ENCODE results near the gene CUX1. TPM values are rescaled to one million over a fixed set of nuclear protein-coding genes. Genes with fewer than 3 reads are reported as not detected.
A peak's percentile ranks its signal among the peaks of the same experiment; 100 is the strongest.
"Not testable (repeated sequence)": the region's sequence is repeated elsewhere in the genome, so short reads cannot be mapped to it uniquely, and the experiment has no call there.

Gene CUX1
- total RNA-seq, 2 donors from 2014 or later: 12.0 to 13.8 TPM

DNA sequence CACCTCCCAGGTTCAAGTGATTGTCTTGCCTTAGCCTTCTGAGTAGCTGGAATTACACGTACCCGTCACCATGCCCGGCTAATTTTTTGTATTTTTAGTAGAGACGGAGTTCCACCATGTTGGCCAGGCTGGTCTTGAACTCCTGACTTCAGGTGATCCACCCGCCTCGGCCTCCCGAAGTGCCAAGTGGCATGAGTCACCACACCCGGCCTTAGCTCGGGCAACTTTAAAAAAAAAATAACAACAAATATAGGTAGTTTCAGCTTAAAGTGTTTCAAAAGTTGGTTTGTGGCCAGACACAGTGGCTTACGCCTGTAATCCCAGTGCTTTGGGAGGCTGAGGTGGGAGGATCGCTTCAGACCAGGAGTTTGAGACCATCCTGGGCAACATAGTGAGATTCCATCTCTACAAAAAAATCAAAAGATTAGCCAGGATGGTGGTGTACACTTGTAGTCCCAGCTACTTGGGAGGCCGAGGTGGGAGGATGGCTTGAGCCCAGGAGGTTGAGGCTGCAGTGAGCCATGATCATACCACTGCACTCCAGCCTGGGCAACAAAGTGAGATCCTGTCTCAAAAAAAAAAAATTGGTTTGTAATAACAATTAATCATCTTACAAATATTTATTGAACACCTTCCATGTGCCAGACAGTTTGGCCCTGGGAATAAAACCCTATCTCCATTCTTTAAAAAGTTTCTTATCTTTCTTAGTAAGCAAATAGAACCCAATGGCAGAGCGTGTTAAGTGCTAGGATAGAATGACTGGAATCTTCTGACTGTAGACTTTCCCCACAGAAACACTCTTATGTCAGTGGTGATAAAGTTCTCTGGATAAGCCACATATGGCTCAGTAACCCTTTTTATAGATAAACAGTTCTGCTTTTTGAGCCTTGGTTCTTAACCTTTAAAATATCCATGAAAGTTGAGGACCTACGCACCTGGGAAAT lies 104.4 kb downstream of the CUX1 start:
- not testable (repeated sequence) for H3K27me3 Mint-ChIP-seq; ATAC-seq (replicated peaks); H3K27ac Mint-ChIP-seq; H3K9me3 Mint-ChIP-seq; H3K4me1 Mint-ChIP-seq; H3K4me3 Mint-ChIP-seq
- peaks cover 11% of the 10 kb centered on the region for H3K36me3 Mint-ChIP-seq (ENCODE audit: low read depth)

DNA sequence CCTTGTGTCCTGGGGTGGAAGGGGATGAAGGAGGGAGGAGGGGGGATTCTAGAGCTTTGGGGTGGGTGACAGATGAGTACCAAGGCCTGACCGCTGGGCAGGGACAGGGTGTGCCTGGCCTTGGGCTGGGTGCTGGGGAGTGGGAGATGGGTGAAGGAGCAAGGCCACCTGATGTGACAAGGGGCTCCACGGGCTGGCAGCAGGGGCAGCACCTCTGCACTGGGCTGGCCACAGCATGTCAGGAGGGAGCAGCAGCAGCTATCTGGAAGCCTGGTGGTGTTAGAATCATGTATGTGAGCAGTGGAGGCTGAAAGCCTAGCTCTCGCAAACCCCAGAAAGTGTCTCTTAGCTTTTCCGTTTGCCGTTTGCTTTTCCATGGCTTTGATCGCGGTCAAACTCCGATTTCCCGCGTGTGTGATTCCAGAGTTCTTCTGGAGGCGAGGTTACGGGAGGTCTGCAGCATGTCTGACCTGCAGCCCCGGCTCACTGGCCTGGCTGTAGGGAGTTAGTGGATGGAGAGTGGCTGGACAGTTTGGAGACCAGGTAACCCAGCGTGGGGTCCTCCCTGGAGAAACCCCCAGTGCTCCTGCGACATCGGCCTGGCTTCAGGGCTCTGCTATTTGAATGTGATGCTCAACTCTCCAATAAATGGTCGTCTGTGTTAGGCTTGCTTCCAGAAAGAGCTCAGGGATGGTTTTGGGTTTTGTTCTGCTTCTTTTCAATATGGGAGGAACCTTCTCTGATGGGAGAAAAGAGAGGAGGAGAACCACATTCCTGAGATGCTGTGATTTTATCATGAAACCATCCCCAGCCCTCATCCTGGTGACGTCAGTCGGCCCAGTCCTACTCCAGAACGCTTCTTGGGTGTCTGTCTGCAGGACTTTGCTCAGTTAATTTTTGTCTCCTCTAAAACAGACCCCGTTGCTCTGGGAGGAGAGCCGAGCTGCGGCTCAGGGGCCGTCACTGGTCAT lies 105.5 kb downstream of the CUX1 start:
- no peak for ATAC-seq (replicated peaks)
- Mint-ChIP-seq H3K36me3 (ENCODE audit: low read depth) (no peaks in the 10 kb centered on the region), H3K27me3 (no peaks in the 10 kb centered on the region), H3K4me3 (no peak overlapping the region), H3K9me3 (no peaks in the 10 kb centered on the region), H3K4me1 (peaks cover 6% of the 10 kb centered on the region), H3K27ac (peak overlapping the region; percentile 71)

DNA sequence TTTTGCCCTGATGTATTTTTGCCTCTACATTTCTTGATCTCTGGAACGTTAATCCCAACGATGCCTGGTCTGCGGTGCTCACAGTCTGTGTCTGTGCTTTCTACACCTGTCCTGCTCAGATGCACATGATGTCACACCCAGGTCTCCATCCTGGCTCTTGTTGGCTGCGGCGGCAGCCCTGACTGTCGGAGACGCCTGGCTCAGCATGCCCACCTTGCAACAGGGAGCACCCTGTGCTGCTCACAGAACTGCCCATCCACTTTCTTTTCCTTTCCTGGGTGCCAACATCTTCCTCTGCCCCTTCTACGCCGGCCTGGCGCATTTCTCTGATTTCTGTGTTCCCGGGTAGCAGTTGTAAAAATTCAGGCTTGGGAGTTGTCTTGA lies 106.2 kb downstream of the CUX1 start:
- H3K36me3 Mint-ChIP-seq (ENCODE audit: low read depth): no peaks in the 10 kb centered on the region
- no peaks in the 10 kb centered on the region for H3K9me3 Mint-ChIP-seq
- no peak for ATAC-seq (replicated peaks)
- no peak overlapping the region for H3K4me3 Mint-ChIP-seq
- H3K27ac Mint-ChIP-seq: peak overlapping the region; percentile 71
- H3K4me1 Mint-ChIP-seq: peaks cover 6% of the 10 kb centered on the region
- H3K27me3 Mint-ChIP-seq: no peaks in the 10 kb centered on the region

DNA sequence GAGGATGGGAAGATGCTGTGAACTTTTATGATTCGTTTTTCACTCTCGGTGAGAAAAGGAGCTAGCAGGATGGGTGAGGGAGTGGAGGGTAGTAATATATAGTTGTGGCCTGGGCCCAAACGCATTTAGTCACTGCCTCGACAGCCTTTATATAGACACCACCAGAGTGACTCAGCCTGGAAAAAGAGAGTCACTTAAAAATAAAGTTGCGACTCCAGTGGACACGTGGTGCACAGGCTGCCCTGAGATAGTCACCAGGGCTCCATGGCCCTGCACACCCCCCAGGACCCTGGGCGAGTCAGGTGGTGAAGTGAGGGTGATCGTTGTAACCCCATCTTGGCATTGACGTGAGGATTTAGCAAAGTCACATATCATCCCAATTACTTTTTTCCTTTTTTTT lies 106.7 kb downstream of the CUX1 start:
- Mint-ChIP-seq H3K4me1 (peaks cover 6% of the 10 kb centered on the region), H3K27me3 (no peaks in the 10 kb centered on the region), H3K36me3 (ENCODE audit: low read depth) (no peaks in the 10 kb centered on the region), H3K4me3 (no peak overlapping the region), H3K27ac (peak overlapping the region; percentile 71), H3K9me3 (no peaks in the 10 kb centered on the region)
- peak; percentile 99 for ATAC-seq (replicated peaks)

DNA sequence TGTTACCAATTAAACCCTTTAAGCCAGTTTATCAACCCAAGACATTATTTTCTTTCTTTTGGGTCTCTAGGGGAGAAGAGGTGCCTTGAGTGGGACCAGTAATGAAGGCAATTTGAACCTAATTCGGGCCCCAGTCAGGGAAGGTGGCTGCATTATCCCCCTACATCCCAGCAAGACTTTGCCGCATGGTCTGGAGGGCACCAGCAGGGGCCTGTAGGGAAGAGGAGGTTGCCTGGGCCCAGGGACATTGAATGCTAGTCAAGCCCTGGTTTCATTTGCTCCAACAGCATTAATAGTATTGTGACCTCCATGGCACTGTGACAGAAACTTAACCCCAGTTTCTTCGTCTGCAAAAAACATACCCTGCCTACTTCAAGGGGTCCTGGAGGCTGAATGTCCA lies 108.8 kb downstream of the CUX1 start:
- H3K27me3 Mint-ChIP-seq: no peaks in the 10 kb centered on the region
- no peaks in the 10 kb centered on the region for H3K9me3 Mint-ChIP-seq
- no peaks in the 10 kb centered on the region for H3K36me3 Mint-ChIP-seq (ENCODE audit: low read depth)
- ATAC-seq (replicated peaks): no peak
- H3K27ac Mint-ChIP-seq: no peak overlapping the region
- H3K4me3 Mint-ChIP-seq: no peak overlapping the region
- H3K4me1 Mint-ChIP-seq: peaks cover 6% of the 10 kb centered on the region

DNA sequence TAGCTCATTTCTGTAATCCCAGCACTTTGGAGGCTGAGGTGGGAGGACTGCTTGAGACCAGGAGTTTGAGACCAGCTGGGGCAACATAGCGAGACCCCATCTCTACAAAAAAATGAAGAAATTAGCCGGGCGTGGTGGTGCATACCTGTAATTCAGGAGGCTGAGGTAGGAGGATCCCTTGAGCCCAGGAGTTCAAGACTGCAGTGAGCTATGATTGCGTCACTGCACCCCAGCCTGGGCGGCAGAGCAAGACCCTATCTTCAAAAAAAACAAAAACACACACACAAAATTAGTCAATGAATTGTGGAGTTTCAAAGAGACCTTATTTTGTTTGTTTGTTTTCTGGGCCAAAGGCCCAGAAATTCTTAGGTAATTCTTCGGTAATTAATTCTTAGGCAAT lies 110.0 kb downstream of the CUX1 start:
- Mint-ChIP-seq H3K36me3 (ENCODE audit: low read depth) (no peaks in the 10 kb centered on the region), H3K27me3 (no peaks in the 10 kb centered on the region), H3K27ac (no peak overlapping the region), H3K9me3 (no peaks in the 10 kb centered on the region), H3K4me3 (no peak overlapping the region), H3K4me1 (peaks cover 6% of the 10 kb centered on the region)
- no peak for ATAC-seq (replicated peaks)

DNA sequence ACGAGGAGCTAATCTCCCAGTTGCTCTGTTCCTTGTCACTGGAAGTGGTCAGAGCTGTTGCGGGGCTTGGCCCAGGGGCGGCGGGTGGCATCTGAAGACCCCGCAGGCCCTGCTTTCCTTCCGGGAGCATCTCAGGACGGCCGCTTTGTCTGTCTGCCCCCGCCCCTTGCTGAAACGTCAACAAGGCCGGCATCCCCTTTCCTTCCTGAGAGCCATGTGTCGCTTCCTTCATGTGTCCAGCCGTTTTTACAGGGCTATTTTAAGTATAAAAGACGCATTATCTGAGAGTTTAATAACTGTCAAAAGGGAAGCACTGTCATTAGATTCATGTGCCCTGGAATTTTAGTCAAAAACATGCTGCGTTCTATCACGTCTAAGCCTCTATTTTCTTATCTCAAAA lies 110.4 kb downstream of the CUX1 start:
- peaks cover 6% of the 10 kb centered on the region for H3K4me1 Mint-ChIP-seq
- no peak for ATAC-seq (replicated peaks)
- H3K36me3 Mint-ChIP-seq (ENCODE audit: low read depth): no peaks in the 10 kb centered on the region
- no peak overlapping the region for H3K27ac Mint-ChIP-seq
- H3K4me3 Mint-ChIP-seq: no peak overlapping the region
- H3K9me3 Mint-ChIP-seq: no peaks in the 10 kb centered on the region
- no peaks in the 10 kb centered on the region for H3K27me3 Mint-ChIP-seq

DNA sequence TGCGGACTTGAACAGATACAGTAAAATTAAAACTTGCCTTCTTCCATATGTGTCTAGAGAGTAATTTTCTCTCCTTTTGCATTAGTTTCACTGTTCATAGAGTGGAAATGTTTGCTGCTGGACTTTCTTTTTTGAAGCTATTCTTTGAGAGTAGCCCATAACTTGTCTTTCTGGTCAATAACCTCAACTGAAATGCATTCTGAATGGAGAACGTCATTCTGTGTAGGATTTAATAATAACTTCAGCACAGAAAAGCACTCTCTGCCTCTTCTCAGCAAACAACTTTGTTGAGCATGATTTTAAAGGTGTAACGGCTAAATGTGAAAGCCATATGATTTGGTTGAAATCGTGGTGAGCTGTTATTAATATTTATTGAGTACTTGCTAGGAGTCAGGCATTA lies 111.8 kb downstream of the CUX1 start:
- H3K4me1 Mint-ChIP-seq: no peaks in the 10 kb centered on the region
- no peaks in the 10 kb centered on the region for H3K9me3 Mint-ChIP-seq
- ATAC-seq (replicated peaks): no peak
- no peaks in the 10 kb centered on the region for H3K36me3 Mint-ChIP-seq (ENCODE audit: low read depth)
- no peak overlapping the region for H3K4me3 Mint-ChIP-seq
- no peaks in the 10 kb centered on the region for H3K27me3 Mint-ChIP-seq
- no peak overlapping the region for H3K27ac Mint-ChIP-seq

DNA sequence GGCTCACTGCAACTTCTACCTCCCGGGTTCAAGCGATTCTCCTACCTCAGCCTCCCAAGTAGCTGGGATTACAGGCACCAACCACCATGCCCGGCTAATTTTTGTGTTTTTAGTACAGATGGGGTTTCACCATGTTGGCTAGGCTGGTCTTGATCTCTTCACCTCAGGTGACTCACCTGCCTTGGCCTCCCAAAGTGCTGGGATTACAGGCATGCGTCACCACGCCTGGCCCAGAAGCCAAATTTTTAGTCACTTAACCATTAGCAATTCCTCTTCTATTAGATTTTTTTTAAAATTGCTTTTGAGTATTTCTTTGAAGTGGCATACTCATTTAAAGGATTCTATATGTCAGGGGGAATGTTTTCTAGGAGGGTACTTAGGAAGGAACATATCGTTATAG lies 112.5 kb downstream of the CUX1 start:
- not testable (repeated sequence) for H3K4me3 Mint-ChIP-seq; H3K27ac Mint-ChIP-seq; ATAC-seq (replicated peaks); H3K4me1 Mint-ChIP-seq; H3K36me3 Mint-ChIP-seq (ENCODE audit: low read depth); H3K27me3 Mint-ChIP-seq; H3K9me3 Mint-ChIP-seq

DNA sequence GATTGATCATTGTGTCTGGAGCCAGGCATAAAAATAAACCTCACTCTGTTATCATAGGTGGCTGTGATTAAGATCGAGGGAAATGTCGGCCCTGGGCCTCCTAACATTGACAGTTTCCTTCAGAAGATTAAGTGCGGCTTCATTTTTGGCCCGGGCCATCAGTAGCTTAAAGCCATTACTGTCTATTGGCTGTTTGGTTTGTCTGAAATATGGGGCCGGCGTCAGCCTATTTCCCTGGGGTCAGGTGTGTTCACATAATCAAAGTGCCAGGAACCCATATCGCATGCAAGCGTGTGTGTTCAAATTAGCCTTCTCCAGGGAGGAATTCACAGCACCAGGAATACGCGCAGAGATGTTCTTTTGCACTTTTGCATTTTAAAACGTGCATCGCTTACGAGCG lies 114.7 kb downstream of the CUX1 start:
- ATAC-seq (replicated peaks): no peak
- H3K4me3 Mint-ChIP-seq: no peak overlapping the region
- peaks cover 7% of the 10 kb centered on the region for H3K4me1 Mint-ChIP-seq
- H3K27me3 Mint-ChIP-seq: no peaks in the 10 kb centered on the region
- H3K9me3 Mint-ChIP-seq: no peaks in the 10 kb centered on the region
- H3K27ac Mint-ChIP-seq: no peak overlapping the region
- H3K36me3 Mint-ChIP-seq (ENCODE audit: low read depth): no peaks in the 10 kb centered on the region

DNA sequence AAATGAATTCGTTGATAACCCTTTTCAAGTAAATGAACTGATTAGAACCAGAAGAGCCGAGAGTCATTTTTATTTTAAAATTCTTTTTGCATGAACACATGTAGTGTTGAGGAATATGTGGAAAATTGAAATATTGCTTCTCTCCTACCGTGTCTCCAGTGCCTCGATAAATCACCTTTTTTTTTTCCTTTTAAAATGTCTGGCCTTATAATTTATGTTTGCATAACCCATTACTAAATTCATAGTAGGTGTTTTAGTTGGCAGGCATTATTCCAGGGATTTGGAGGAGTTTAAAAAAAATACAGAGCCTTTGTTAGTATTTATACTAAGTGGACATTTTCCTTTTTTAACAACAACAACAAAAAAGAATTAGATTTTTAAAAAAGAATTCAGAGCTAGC lies 115.6 kb downstream of the CUX1 start:
- Mint-ChIP-seq H3K36me3 (ENCODE audit: low read depth) (no peaks in the 10 kb centered on the region), H3K4me1 (peaks cover 7% of the 10 kb centered on the region), H3K9me3 (no peaks in the 10 kb centered on the region), H3K4me3 (no peak overlapping the region), H3K27me3 (no peaks in the 10 kb centered on the region), H3K27ac (no peak overlapping the region)
- no peak for ATAC-seq (replicated peaks)

DNA sequence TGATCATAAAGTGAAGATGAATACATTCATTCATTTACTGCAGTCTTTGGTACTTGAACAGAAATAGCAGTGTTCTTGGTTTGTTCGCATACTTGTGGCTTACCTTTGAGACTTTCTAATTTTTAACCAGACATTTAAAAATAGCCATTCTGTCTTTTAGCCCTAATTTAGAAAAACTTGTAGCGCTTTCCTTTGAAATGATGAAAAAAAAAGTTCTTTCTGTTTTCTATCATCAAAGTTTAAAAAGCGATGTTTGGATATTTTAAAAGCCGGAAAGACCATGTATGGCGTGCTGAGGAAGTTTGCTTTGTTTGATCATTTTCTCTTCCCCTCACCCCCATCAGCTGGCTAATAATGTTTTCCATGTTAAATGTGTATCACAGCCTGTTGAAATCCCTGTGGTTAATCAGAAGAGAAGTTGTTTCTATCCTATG lies 116.3 kb downstream of the CUX1 start:
- ATAC-seq (replicated peaks): no peak
- Mint-ChIP-seq H3K36me3 (ENCODE audit: low read depth) (no peaks in the 10 kb centered on the region), H3K9me3 (no peaks in the 10 kb centered on the region), H3K27me3 (no peaks in the 10 kb centered on the region), H3K27ac (no peak overlapping the region), H3K4me1 (peaks cover 7% of the 10 kb centered on the region), H3K4me3 (no peak overlapping the region)

DNA sequence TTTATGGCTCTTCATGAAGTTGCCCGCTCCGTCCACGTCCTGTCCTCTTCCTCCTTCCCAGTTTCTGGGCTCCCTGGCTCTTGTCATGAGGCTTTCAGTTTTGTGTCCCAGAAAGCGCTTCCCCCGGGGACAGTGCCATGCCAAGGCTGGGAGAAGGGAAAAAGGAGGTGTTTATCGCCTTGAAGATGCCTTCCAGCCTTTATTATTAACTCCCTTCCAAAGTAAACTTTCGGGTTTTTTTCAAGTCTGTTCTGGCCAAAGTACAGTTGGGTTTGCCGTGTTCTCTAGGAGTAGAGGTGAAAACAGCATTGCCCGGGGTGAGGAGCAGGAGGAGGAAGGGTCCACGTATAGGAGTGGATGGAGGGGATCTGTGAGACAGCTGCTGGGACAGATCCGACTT lies 117.2 kb downstream of the CUX1 start:
- H3K9me3 Mint-ChIP-seq: no peaks in the 10 kb centered on the region
- H3K4me3 Mint-ChIP-seq: no peak overlapping the region
- H3K36me3 Mint-ChIP-seq (ENCODE audit: low read depth): no peaks in the 10 kb centered on the region
- no peak overlapping the region for H3K27ac Mint-ChIP-seq
- H3K4me1 Mint-ChIP-seq: peaks cover 7% of the 10 kb centered on the region
- ATAC-seq (replicated peaks): no peak
- H3K27me3 Mint-ChIP-seq: no peaks in the 10 kb centered on the region

DNA sequence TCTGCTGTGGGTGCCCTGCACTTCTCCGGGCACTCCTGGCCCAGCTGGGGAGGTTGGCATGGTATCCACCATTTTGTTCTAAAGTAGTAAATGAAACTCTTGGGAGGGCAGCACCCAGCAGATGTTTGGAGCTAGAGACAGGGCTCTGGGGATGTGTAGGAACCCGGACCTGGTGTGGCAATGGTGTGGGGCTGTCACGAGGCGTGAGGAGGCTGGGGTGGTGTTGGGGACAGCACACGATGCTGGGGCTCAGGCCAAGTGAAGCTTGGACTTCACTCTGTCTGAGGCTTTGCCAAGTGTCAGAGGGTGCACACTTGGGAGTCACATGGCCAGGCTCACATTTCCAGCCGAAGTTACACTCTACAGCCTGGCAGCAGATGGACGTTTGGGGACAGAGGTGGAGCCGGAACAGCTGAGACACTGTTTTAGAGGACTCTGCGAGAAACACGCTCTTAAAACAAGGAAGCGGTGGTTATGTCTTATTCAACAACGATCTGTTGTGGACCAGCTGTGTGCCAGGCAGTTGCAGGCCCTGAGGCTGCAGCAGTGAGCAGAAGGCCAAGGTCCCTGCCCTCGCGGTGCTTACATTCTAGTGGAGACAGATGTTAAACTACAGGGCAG lies 118.2 kb downstream of the CUX1 start:
- Mint-ChIP-seq H3K27ac (peak overlapping the region; percentile 31), H3K4me1 (peaks cover 7% of the 10 kb centered on the region), H3K4me3 (no peak overlapping the region), H3K27me3 (no peaks in the 10 kb centered on the region), H3K9me3 (no peaks in the 10 kb centered on the region), H3K36me3 (ENCODE audit: low read depth) (no peaks in the 10 kb centered on the region)
- ATAC-seq (replicated peaks): no peak

Data from activated T-helper 17 cell treated with anti-CD3 and anti-CD28 coated beads, Interleukin-2, amount 50 U/mL, for 72 hours (primary cell).